Measurements from ENCODE around the gene UPF1.

DNA sequence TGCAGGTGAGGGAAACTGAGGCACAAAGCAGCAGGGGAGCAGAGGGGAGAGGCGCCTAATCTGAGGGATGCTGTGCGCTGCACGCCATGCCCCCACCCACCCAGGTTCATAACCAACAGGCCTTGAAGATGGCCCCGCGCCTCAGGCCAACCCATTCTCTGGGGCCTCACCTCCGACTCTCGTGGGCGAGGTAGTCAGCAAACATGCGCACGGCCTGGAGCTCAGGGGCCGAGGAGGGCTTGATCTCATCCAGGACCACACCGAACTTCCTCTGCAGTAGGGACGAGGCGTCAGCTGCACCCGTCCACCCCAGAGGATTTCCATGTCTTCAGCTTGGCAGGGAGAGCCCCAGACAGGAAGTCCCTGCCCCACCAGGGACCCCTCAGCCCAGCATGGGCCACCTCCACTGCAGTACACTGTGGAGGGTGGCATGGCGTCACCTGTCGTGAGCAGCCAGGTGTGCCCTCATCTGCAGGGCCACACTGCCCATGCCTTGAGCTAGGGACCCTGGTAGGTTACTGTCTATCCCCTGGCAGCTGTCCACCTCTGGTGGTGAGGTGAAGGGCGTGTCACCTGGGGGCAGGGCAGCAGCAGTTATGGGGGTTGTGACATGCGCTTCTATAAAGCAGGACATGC lies 79.2 kb downstream of the UPF1 start:
- TF ChIP-seq, protein P1, sequence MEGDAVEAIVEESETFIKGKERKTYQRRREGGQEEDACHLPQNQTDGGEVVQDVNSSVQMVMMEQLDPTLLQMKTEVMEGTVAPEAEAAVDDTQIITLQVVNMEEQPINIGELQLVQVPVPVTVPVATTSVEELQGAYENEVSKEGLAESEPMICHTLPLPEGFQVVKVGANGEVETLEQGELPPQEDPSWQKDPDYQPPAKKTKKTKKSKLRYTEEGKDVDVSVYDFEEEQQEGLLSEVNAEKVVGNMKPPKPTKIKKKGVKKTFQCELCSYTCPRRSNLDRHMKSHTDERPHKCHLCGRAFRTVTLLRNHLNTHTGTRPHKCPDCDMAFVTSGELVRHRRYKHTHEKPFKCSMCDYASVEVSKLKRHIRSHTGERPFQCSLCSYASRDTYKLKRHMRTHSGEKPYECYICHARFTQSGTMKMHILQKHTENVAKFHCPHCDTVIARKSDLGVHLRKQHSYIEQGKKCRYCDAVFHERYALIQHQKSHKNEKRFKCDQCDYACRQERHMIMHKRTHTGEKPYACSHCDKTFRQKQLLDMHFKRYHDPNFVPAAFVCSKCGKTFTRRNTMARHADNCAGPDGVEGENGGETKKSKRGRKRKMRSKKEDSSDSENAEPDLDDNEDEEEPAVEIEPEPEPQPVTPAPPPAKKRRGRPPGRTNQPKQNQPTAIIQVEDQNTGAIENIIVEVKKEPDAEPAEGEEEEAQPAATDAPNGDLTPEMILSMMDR (IDR thresholded peaks at IDR 0.05; ENCODE audit: low read length) = no peak
- TF ChIP-seq EZH2 (optimal IDR thresholded peaks at IDR 0.05; ENCODE audit: low read depth, low read length) = no peak
- no peak for TF ChIP-seq EZH2phosphoT487 (IDR thresholded peaks at IDR 0.05; ENCODE audit: low read length)
